HepG2 (cell line): ENCODE results near the gene MAP1LC3B.

ENCODE experiments used
- ATF3 ChIP-seq: sonication (generic); formaldehyde crosslinking; IDR thresholded peaks from 2 replicates; pipeline ENCODE4 v1.4.0; 2020; ENCODE audit warnings: missing genetic modification reagents
- CTCF ChIP-seq: sonication (generic); formaldehyde crosslinking; IDR thresholded peaks from 2 replicates; pipeline ENCODE4 v1.5.0; 2020; ENCODE audit warnings: mild to moderate bottlenecking, missing genetic modification reagents, moderate library complexity
- JUNB ChIP-seq: sonication (generic); formaldehyde crosslinking; IDR thresholded peaks from 2 replicates; pipeline ENCODE4 v1.8.0; 2022; ENCODE audit warnings: missing genetic modification reagents, mild to moderate bottlenecking, borderline replicate concordance
- KDM1A ChIP-seq: IDR thresholded peaks from 2 replicates; pipeline ENCODE4 v1.6.1; 2016; ENCODE audit warnings: missing compliant biosample characterization
- MLX ChIP-seq: IDR thresholded peaks from 2 replicates; pipeline ENCODE4 v1.6.1; 2016
- PPARG ChIP-seq: conservative IDR thresholded peaks from 2 replicates; pipeline ENCODE4 v1.6.1; 2016; ENCODE audit warnings: missing biosample characterization, missing genetic modification reagents
- RNF2 ChIP-seq: fragments of 450-650 bp; conservative IDR thresholded peaks from 2 replicates; pipeline ENCODE4 v1.6.1; 2016; ENCODE audit warnings: low read depth
- SP1 ChIP-seq, 2 experiments: fragments of 450-650 bp in 1 of 2; sonication (generic) in 1 of 2; formaldehyde crosslinking in 1 of 2; IDR thresholded peaks; 2 replicates each; pipeline versions ENCODE4 v1.4.0 to v1.6.1; 2016 to 2020; ENCODE audit warnings: missing genetic modification reagents in 1 of 2
- XRCC5 ChIP-seq: fragments of 200-400 bp; formaldehyde crosslinking; optimal IDR thresholded peaks from 2 replicates; pipeline ENCODE3; 2017; ENCODE audit warnings: mild to moderate bottlenecking, low read length
- ZNF10 ChIP-seq: sonication (generic); formaldehyde crosslinking; IDR thresholded peaks from 2 replicates; pipeline ENCODE4 v1.4.0; 2020; ENCODE audit warnings: mild to moderate bottlenecking, low read depth, missing genetic modification reagents, borderline replicate concordance
- ZNF407 ChIP-seq: sonication (generic); formaldehyde crosslinking; IDR thresholded peaks from one replicate; pipeline ENCODE4 v1.5.1; 2020; ENCODE audit warnings: mild to moderate bottlenecking, missing genetic modification reagents; ENCODE audit errors: not compliant biosample characterization
- ZSCAN29 ChIP-seq: sonication (generic); formaldehyde crosslinking; conservative IDR thresholded peaks from 2 replicates; pipeline ENCODE4 v1.4.0; 2020; ENCODE audit warnings: mild to moderate bottlenecking, missing genetic modification reagents
- ZSCAN30 ChIP-seq: sonication (generic); formaldehyde crosslinking; IDR thresholded peaks from 2 replicates; pipeline ENCODE4 v1.5.0; 2020; ENCODE audit warnings: mild to moderate bottlenecking, missing genetic modification reagents

GRCh38 chr16:87415441-87415840 lies 23.3 kb downstream of the MAP1LC3B start:
- TF ChIP-seq MLX (CRISPR knock-in tag) (no peak), SP1 (IDR thresholded peaks at IDR 0.05) (no peak), SP1 (CRISPR knock-in tag; IDR thresholded peaks at IDR 0.05) (no peak), RNF2 (no peak), PPARG (no peak), ZNF10 (CRISPR knock-in tag) (no peak), ZSCAN29 (CRISPR knock-in tag) (no peak), ATF3 (no peak), ZSCAN30 (CRISPR knock-in tag) (no peak), ZNF407 (CRISPR knock-in tag) (no peak), KDM1A (CRISPR knock-in tag) (no peak), CTCF (CRISPR knock-in tag) (no peak), XRCC5 (no peak), JUNB (CRISPR knock-in tag) (no peak)
